ENCODE measurements around the gene DOCK1.

DOCK1 gene

GRCh38 chr10:127429601-127430312 is 524.5 kb downstream of the DOCK1 start:
- TF ChIP-seq EZH2phosphoT487 (IDR thresholded peaks at IDR 0.05; ENCODE audit: borderline replicate concordance) (no peak), CTCF (conservative IDR thresholded peaks at IDR 0.05; ENCODE audit: low read length) (no peak)
- H3K27me3 ChIP-seq (ENCODE audit: insufficient read depth, low read length, poor library complexity, severe bottlenecking): no peaks in the 10 kb centered on the region
- no peak overlapping the region for H3K4me3 ChIP-seq (ENCODE audit: low read length, poor library complexity, severe bottlenecking)
- no peaks in the 10 kb centered on the region for H3K36me3 ChIP-seq (ENCODE audit: insufficient read depth, low read length)
- H4K20me1 ChIP-seq (ENCODE audit: insufficient read depth, low read length, poor library complexity, severe bottlenecking): no peaks in the 10 kb centered on the region
- no peak overlapping the region for H3K9ac ChIP-seq (ENCODE audit: low read depth, low read length, poor library complexity, severe bottlenecking)
- no peak overlapping the region for H3K4me2 ChIP-seq (ENCODE audit: low read depth, low read length, poor library complexity, severe bottlenecking)
- H3K79me2 ChIP-seq (ENCODE audit: insufficient read depth, low read length): no peaks in the 10 kb centered on the region
- no peak overlapping the region for H2AFZ ChIP-seq (ENCODE audit: low read length)
- H3F3A ChIP-seq (ENCODE audit: low read depth): no peaks in the 10 kb centered on the region
- H3K9me2 ChIP-seq (replicated peaks; ENCODE audit: low read depth, low read length): no peaks in the 10 kb centered on the region
- no peaks in the 10 kb centered on the region for H3K4me1 ChIP-seq (ENCODE audit: insufficient read depth, low read length, poor library complexity, severe bottlenecking)
- H3K9me3 ChIP-seq (ENCODE audit: insufficient read depth, low read depth, low read length): peaks cover 11% of the 10 kb centered on the region; the same call in 1 of the 2 replicates

- no peaks in the 10 kb centered on the region for H3K9me2 ChIP-seq (replicated peaks; ENCODE audit: low read depth, low read length)
- no peak overlapping the region for H3K9ac ChIP-seq (ENCODE audit: low read depth, low read length, poor library complexity, severe bottlenecking)
- TF ChIP-seq CTCF (conservative IDR thresholded peaks at IDR 0.05; ENCODE audit: low read length): no peak
- TF ChIP-seq EZH2phosphoT487 (IDR thresholded peaks at IDR 0.05; ENCODE audit: borderline replicate concordance): no peak
- no peaks in the 10 kb centered on the region for H3K4me1 ChIP-seq (ENCODE audit: insufficient read depth, low read length, poor library complexity, severe bottlenecking)
- H3K9me3 ChIP-seq (ENCODE audit: insufficient read depth, low read depth, low read length): peaks cover 11% of the 10 kb centered on the region; the same call in 1 of the 2 replicates
- H3K4me2 ChIP-seq (ENCODE audit: low read depth, low read length, poor library complexity, severe bottlenecking): no peak overlapping the region
- H2AFZ ChIP-seq (ENCODE audit: low read length): no peak overlapping the region
- no peaks in the 10 kb centered on the region for H3K36me3 ChIP-seq (ENCODE audit: insufficient read depth, low read length)
- H4K20me1 ChIP-seq (ENCODE audit: insufficient read depth, low read length, poor library complexity, severe bottlenecking): no peaks in the 10 kb centered on the region
- H3K4me3 ChIP-seq (ENCODE audit: low read length, poor library complexity, severe bottlenecking): no peak overlapping the region
- no peaks in the 10 kb centered on the region for H3K79me2 ChIP-seq (ENCODE audit: insufficient read depth, low read length)
- no peaks in the 10 kb centered on the region for H3K27me3 ChIP-seq (ENCODE audit: insufficient read depth, low read length, poor library complexity, severe bottlenecking)
- H3F3A ChIP-seq (ENCODE audit: low read depth): no peaks in the 10 kb centered on the region
Observed at GRCh38 chr10:127431525-127431924, 526.3 kb downstream of the DOCK1 start.

GRCh38 chr10:127434006-127434405 is 528.8 kb downstream of the DOCK1 start:
- no peaks in the 10 kb centered on the region for H3K9me2 ChIP-seq (replicated peaks; ENCODE audit: low read depth, low read length)
- TF ChIP-seq EZH2phosphoT487 (IDR thresholded peaks at IDR 0.05; ENCODE audit: borderline replicate concordance) (no peak), CTCF (conservative IDR thresholded peaks at IDR 0.05; ENCODE audit: low read length) (no peak)
- no peak overlapping the region for H3K4me2 ChIP-seq (ENCODE audit: low read depth, low read length, poor library complexity, severe bottlenecking)

More at GRCh38 chr10:127434006-127434405, 528.8 kb downstream of the DOCK1 start:
- no peaks in the 10 kb centered on the region for H3F3A ChIP-seq (ENCODE audit: low read depth)
- H3K27me3 ChIP-seq (ENCODE audit: insufficient read depth, low read length, poor library complexity, severe bottlenecking): no peaks in the 10 kb centered on the region
- no peaks in the 10 kb centered on the region for H4K20me1 ChIP-seq (ENCODE audit: insufficient read depth, low read length, poor library complexity, severe bottlenecking)
- no peak overlapping the region for H2AFZ ChIP-seq (ENCODE audit: low read length)
- H3K79me2 ChIP-seq (ENCODE audit: insufficient read depth, low read length): no peaks in the 10 kb centered on the region
- H3K9me3 ChIP-seq (ENCODE audit: insufficient read depth, low read depth, low read length): peaks cover 6% of the 10 kb centered on the region; the same call in 1 of the 2 replicates
- no peak overlapping the region for H3K9ac ChIP-seq (ENCODE audit: low read depth, low read length, poor library complexity, severe bottlenecking)
- no peaks in the 10 kb centered on the region for H3K36me3 ChIP-seq (ENCODE audit: insufficient read depth, low read length)
- H3K4me3 ChIP-seq (ENCODE audit: low read length, poor library complexity, severe bottlenecking): no peak overlapping the region
- H3K4me1 ChIP-seq (ENCODE audit: insufficient read depth, low read length, poor library complexity, severe bottlenecking): no peaks in the 10 kb centered on the region
